Endodermal cell (in vitro differentiated cells): ENCODE measurements around the gene TSHZ3. TPM values are rescaled to one million over a fixed set of nuclear protein-coding genes. Genes with fewer than 3 reads are reported as not detected.
A peak's percentile ranks its signal among the peaks of the same experiment; 100 is the strongest.

ENCODE experiments used
- DNase-seq: peaks from one replicate; pipeline ENCODE4 v3.0.0-alpha.2; 2017
- H3K27ac ChIP-seq: 2 replicates; pipeline ENCODE4 v1.5.1; 2013; ENCODE audit warnings: mild to moderate bottlenecking, low read depth, low read length, moderate library complexity
- H3K27me3 ChIP-seq: 2 replicates; pipeline ENCODE4 v1.6.1; 2013; ENCODE audit warnings: mild to moderate bottlenecking, low read length, moderate library complexity; ENCODE audit not compliant: insufficient read depth, control insufficient read depth, poor library complexity, severe bottlenecking
- H3K36me3 ChIP-seq: 2 replicates; pipeline ENCODE4 v1.7.0; 2013; ENCODE audit warnings: mild to moderate bottlenecking, low read length, moderate library complexity; ENCODE audit not compliant: control insufficient read depth, insufficient read depth
- H3K4me1 ChIP-seq: one replicate; pipeline ENCODE4 v1.7.0; 2013; ENCODE audit warnings: low read length; ENCODE audit not compliant: control insufficient read depth, insufficient read depth
- H3K4me3 ChIP-seq: 2 replicates; pipeline ENCODE4 v1.5.1; 2013; ENCODE audit warnings: mild to moderate bottlenecking, low read length, moderate library complexity
- H3K9ac ChIP-seq: 2 replicates; pipeline ENCODE4 v1.6.1; 2013; ENCODE audit warnings: mild to moderate bottlenecking, low read length, moderate library complexity; ENCODE audit not compliant: poor library complexity, severe bottlenecking; ENCODE audit errors: extremely low read depth
- H3K9me3 ChIP-seq: 2 replicates; pipeline ENCODE4 v1.6.1; 2013; ENCODE audit warnings: mild to moderate bottlenecking, low read length, moderate library complexity; ENCODE audit not compliant: control insufficient read depth
- H3K27ac Mint-ChIP-seq: 2 replicates; pipeline ENCODE4 v1.8.0; 2020; ENCODE audit warnings: mixed read lengths
- H3K27me3 Mint-ChIP-seq: 2 replicates; pipeline ENCODE4 v1.8.0; 2021; ENCODE audit warnings: mild to moderate bottlenecking, mixed read lengths; ENCODE audit not compliant: insufficient read depth
- H3K36me3 Mint-ChIP-seq: 2 replicates; pipeline ENCODE4 v1.8.0; 2020; ENCODE audit warnings: low read depth, mixed read lengths
- H3K4me1 Mint-ChIP-seq: 2 replicates; pipeline ENCODE4 v1.8.0; 2020; ENCODE audit warnings: mixed read lengths
- H3K4me3 Mint-ChIP-seq: 2 replicates; pipeline ENCODE4 v1.8.0; 2020; ENCODE audit warnings: mild to moderate bottlenecking, moderate library complexity, mixed read lengths
- H3K9me3 Mint-ChIP-seq: 2 replicates; pipeline ENCODE4 v1.8.0; 2020; ENCODE audit warnings: mild to moderate bottlenecking, mixed read lengths
- WGBS, 2 experiments: methylation state at CpG; one replicate each; pipeline versions ENCODE4 v1.1.5 to v1.1.7; 2013; ENCODE audit warnings: missing lambda C conversion rate in 2 of 2, mixed read lengths in 1 of 2; ENCODE audit not compliant: insufficient coverage in 1 of 2, insufficient read length in 1 of 2; 5-methylcytosine and 5-hydroxymethylcytosine counted together
- total RNA-seq, 2 donors: library from RNA; stranded (reverse); fragmentation: NEBNext Ultra II Directional in 1 of 2; extraction: Animal tissue kit (Norgen Biotek cat#: 25700) in 1 of 2; gene quantifications; 2 replicates in 1 of 2; 3 replicates in 1 of 2; pipeline ENCODE4 v1.2.1, GENCODE V29; 2021
- TF ChIP-seq, protein P1 (sequence below): fragments of 200-600 bp; sonication (generic); conservative IDR thresholded peaks from 2 replicates; pipeline ENCODE4 v1.5.0; 2021; ENCODE audit warnings: antibody characterized with exemption, mild to moderate bottlenecking

Gene TSHZ3
- total RNA-seq, 2 donors from 2014 or later, result 0.84 to 2.1 TPM

DNA sequence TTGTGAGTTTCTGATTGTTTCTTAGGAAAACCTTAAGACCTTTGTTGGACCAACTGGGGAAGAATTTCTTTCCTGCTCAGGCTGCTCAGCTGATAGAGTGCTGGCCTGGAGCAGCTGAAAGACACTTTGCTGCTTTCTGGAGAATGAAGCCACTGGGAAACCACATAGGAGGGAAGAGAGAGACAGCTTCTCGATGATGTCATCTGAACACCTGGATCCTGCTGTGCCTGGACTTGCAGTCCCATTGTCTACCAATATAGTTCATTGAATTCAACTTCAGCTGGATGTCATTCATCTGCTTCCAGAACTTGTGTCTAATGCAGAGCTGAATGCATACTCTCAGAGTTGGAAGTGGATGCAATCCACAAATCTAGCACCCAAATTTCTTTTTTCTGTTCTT lies 34.3 kb upstream of the TSHZ3 start:
- WGBS, 2 experiments, result 83 to 88% methylated on average over 1 of the region's 1 CpG

DNA sequence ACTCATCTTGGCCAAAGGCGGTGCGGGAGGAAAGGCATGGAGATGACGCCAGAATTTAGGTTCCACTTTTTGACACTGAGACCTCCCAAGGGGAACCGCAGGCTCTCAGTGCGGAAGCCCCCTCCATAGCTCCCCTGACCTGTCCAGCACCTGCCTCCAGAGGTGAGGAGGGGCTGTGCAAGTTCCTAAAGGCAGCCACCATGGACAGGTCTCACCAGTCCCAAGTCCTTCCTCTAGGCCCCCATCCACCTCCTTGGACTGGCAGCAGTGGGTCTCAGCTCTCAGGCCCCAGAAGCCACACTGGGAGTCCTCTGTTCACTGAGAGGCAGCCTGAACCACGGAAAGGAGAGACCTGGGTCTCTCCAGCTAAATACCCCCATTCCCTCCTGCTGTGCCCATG lies 31.6 kb upstream of the TSHZ3 start:
- Histone ChIP-seq H3K36me3 (no peaks in the 10 kb centered on the region), H3K9me3 (no peaks in the 10 kb centered on the region), H3K4me3 (no peak overlapping the region), H3K27ac (no peak overlapping the region), H3K4me1 (no peaks in the 10 kb centered on the region), H3K27me3 (no peaks in the 10 kb centered on the region), H3K9ac (no peak overlapping the region)
- no peaks in the 10 kb centered on the region for H3K9me3 Mint-ChIP-seq
- H3K27ac Mint-ChIP-seq, result no peak overlapping the region
- H3K36me3 Mint-ChIP-seq, result no peaks in the 10 kb centered on the region
- H3K27me3 Mint-ChIP-seq, result no peaks in the 10 kb centered on the region
- H3K4me3 Mint-ChIP-seq, result no peak overlapping the region
- peak; percentile 49 for DNase-seq
- TF ChIP-seq, protein P1, sequence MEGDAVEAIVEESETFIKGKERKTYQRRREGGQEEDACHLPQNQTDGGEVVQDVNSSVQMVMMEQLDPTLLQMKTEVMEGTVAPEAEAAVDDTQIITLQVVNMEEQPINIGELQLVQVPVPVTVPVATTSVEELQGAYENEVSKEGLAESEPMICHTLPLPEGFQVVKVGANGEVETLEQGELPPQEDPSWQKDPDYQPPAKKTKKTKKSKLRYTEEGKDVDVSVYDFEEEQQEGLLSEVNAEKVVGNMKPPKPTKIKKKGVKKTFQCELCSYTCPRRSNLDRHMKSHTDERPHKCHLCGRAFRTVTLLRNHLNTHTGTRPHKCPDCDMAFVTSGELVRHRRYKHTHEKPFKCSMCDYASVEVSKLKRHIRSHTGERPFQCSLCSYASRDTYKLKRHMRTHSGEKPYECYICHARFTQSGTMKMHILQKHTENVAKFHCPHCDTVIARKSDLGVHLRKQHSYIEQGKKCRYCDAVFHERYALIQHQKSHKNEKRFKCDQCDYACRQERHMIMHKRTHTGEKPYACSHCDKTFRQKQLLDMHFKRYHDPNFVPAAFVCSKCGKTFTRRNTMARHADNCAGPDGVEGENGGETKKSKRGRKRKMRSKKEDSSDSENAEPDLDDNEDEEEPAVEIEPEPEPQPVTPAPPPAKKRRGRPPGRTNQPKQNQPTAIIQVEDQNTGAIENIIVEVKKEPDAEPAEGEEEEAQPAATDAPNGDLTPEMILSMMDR, result peak; percentile 30
- WGBS, 2 experiments, result 94 to 97% methylated on average over 3 to 6 of the region's 6 CpGs
- no peaks in the 10 kb centered on the region for H3K4me1 Mint-ChIP-seq

More for the DNA sequence above, 34.3 kb upstream of the TSHZ3 start:
- Histone ChIP-seq H3K4me1 (no peaks in the 10 kb centered on the region), H3K36me3 (no peaks in the 10 kb centered on the region), H3K4me3 (no peak overlapping the region), H3K27me3 (no peaks in the 10 kb centered on the region), H3K9ac (no peak overlapping the region), H3K9me3 (no peaks in the 10 kb centered on the region), H3K27ac (no peak overlapping the region)
- Mint-ChIP-seq H3K4me1 (no peaks in the 10 kb centered on the region), H3K27ac (no peak overlapping the region), H3K27me3 (no peaks in the 10 kb centered on the region), H3K36me3 (no peaks in the 10 kb centered on the region), H3K4me3 (no peak overlapping the region), H3K9me3 (no peaks in the 10 kb centered on the region)
- DNase-seq, result no peak
- TF ChIP-seq, protein P1, result no peak

DNA sequence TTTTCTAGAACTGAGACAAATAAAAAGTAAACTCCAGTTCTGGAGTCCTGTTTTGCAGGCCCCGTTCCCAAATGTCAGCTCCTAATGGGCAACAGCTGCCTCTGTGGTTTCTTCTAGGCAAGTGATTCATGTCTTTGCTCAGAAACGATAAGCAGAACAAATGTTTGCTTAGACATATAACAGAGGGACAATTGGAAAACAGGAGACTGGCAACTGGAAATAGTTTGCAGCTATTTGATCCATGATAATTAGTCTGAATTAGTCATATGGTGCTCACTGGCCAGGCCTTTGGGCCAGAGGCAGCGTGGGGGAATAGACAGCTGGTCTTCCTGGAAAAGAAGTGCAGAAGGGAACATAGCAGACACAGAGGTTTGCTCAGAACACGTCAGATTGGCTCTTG lies 29.2 kb upstream of the TSHZ3 start:
- TF ChIP-seq, protein P1, result no peak
- H3K27me3 ChIP-seq, result no peaks in the 10 kb centered on the region
- no peak overlapping the region for H3K4me3 ChIP-seq
- no peaks in the 10 kb centered on the region for H3K4me1 ChIP-seq
- no peaks in the 10 kb centered on the region for H3K9me3 ChIP-seq
- no peak overlapping the region for H3K27ac ChIP-seq
- Mint-ChIP-seq H3K9me3 (no peaks in the 10 kb centered on the region), H3K36me3 (no peaks in the 10 kb centered on the region), H3K4me3 (no peak overlapping the region), H3K27me3 (no peaks in the 10 kb centered on the region), H3K4me1 (no peaks in the 10 kb centered on the region), H3K27ac (no peak overlapping the region)
- no peaks in the 10 kb centered on the region for H3K36me3 ChIP-seq
- WGBS, 2 experiments, result 82 to 94% methylated on average over 4 of the region's 4 CpGs
- H3K9ac ChIP-seq, result no peak overlapping the region
- no peak for DNase-seq
